NCI-H187 treated with DMSO at 0.1 percent for 48 hours (cell line): Measurements from ENCODE around the gene SLC9A9.
"Not testable (repeated sequence)": the region's sequence is repeated elsewhere in the genome, so short reads cannot be mapped to it uniquely, and the experiment has no call there.

Experiments used
- DNase-seq: peaks from one replicate; lab custom pipeline; 2025; lab: John Stamatoyannopoulos, UW

The SLC9A9 gene

DNA sequence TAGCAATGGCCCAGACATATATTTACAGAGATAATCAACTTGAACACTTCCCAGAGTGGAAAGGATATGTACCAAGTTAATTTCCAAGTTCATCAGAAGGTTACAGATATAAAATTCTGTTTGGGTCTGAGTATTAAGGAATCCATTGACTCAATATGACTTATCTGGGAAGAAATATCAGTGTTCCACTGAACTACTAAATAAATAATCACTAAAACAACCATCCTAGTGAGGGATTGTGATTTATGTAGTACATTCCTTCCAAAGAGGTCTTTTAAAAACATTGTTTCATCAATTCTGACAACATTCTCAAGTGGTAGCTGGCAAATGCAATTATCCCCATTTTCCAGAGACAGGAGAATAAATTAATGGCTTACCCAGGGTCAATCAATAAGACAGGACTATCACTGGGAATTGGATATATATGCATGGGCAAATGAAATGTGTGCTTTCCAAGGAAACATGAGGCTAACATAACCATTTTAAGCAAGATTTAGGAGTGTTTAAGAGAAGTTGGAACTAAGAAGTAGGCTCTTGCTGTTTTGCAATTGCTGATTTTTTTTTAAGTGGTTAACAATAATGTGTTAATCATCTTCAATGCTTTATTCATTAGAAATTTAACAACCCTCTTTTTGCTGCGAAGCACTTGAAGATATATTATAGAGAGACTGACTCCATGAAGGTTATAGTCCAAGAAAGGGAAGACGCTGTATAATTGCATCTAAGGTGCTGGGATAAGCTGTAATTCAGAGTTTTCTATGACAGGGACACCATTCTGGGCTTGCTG lies 37.9 kb downstream of the SLC9A9 start:
- no peak for DNase-seq

DNA sequence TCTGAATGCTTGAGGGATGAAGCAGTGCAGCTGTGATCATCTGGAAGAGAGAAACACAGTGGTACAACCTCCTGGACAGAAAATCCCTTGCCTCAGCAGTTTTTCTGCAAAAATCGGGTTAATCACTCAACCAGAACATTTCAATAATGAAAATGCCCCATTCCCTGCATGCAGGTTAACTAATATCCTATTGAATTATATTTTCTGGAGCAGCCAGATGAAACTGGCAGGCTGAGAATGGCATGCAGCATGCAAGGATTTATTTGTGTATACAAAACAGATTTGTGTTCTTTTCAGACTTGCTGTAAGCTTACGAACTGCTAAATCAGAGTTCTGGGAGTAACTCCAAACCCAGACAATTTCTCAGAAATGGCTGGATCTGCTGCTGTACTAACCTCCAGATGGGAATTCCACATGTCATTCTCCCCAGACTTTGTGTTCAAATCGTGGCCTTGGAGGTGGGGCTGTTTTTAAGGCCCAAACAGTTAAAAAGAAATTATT lies 39.1 kb downstream of the SLC9A9 start:
- no peak for DNase-seq

DNA sequence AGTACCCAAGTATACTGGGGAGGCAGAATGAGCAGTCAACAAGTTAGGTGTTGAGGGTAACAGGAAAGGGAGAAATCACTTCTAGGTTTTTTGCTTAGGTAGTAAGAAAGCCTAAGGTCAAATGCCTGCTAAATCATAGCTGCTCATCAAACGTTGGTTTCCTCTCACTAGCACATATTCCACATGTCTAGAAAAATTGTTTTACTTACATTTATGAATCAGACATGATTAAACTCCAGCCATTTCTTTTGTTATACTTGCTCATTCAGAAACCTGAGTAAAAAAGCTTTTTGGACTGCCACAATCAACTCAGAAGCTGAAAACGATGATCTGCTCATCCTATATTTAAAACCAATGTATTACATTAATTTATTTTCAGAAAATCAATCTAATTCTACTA lies 40.2 kb downstream of the SLC9A9 start:
- DNase-seq, result no peak

DNA sequence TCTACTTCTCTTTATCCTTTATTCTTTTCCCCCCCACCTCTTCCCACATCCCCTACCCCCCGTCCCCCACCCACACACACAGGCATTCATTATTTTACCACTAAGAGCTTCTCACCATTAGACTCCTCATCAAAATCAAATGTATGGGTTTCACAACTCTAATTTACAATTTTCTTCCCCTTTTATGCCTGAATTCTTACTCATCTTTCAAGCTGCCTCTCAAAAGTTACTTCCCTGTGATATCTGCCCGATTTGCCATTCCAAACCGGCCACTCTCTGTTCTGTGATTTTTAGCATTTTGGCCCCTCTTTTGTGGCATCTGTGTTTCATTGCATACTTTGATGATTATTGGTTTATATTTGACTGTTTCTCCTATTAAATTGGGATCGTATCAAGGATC lies 42.2 kb downstream of the SLC9A9 start:
- no peak for DNase-seq

DNA sequence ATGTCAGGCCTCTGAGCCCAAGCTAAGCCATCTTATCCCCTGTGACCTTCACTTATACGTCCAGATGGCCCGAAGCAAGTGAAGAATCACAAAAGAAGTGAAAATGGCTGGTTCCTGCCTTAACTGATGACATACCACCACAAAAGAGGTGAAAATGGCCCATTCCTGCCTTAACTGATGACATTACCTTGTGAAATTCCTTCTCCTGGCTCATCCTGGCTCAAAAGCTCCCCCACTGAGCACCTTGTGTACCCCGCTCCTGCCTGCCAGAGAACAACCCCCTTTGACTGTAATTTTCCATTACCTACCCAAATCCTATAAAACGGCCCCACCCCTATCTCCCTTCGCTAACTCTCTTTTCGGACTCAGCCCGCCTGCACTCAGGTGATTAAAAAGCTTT lies 42.8 kb downstream of the SLC9A9 start:
- not testable (repeated sequence) for DNase-seq

DNA sequence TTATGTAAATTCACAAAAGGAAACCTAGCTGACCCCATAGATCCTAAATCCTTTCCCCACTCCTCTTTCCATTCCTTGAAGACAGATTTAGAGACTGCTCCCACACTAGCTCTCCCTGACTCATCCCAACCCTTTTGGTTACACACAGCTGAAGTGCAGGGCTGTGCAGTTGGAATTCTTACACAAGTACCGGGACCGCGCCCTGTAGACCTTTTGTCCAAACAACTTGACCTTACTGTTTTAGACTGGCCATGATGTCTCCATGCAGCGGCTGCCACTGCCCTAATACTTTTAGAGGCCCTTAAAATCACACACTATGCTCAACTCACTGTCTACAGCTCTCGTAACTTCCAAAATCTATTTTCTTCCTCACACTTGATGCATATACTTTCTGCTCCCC lies 47.2 kb downstream of the SLC9A9 start:
- not testable (repeated sequence) for DNase-seq

DNA sequence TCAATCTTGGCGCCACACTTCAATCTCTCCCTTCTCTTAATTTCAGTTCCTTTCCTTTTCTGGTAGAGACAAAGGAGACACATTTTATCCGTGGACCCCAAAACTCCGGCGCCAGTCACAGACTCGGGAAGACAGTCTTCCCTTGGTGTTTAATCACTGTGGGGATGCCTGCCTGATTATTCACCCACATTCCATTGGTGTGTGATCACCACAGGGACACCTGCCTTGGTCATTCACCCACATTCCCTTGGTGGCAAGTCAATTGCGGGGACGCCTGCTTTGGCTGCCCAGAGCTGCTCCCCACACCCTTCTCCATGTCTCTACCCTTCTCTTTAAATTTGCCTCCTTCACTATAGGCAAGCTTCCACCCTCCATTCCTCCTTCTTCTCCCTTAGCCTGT lies 50.1 kb downstream of the SLC9A9 start:
- DNase-seq, result not testable (repeated sequence)

DNA sequence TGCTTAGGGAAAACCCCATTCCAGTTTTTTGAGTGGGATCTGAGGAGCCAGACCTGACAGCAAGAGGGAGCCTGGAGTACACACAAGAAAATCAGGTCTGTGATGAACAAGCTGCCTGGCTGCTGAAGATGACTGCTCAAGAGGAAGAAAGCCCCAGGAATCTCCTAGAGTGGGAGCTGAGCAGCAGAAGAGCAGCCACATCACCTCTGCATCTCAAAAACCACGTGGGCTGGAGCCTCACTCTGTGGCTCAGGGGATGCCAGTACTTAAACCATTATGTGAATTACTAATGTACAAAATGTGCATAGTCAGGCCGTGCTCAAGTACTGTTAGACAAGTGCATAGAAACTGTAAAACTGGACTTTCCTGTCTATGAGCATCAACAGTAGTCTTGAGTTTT lies 52.4 kb downstream of the SLC9A9 start:
- DNase-seq, result no peak

DNA sequence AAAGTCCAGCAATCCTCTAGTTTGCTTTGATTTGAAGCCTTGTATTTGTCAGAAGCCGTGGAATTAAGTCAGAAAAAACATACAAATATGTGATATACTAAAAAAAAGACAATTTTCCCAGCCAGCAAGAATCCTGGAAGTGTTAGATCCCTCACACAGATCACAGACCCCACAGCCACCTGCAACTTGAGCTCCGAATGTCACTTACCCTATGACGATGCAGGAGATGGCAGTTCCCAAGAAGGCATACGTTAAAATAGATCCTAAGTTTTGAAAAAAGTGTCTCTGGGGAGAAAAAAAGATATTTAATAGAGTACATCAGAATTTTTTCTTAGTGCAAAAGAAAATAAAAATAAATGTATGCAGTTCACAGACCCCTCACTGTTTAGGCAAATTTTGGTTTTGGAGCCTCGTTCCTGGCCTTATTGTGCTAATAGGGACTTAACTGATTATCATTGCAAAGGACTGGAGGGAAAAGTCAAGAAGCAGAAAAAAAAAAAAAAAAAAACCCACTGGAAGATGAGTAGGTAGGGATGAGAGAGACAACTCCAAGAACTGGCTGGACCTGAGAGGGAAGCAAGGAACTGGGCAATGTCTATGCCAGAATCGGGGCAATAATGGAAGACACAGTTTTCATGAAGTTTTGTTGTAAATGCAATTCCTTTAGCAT lies 53.3 kb downstream of the SLC9A9 start:
- DNase-seq, result no peak

DNA sequence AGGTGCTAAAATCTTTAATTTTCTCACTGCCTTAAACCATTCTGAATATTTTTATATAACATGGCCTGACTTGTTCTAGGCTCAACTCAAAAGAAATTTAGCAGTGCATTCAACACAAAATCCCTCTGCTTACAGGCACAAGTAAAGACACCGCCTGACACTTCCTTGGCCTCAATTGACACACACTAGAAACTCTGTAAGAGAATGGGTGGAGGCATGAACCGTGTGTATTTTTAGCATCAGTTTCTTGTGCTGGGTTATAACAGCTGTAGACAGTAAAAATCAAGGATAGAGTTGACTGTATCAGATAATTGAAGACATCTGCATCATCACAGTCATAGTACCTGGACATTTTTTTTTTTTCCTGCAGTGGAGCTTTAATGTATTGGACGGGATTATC lies 54.3 kb downstream of the SLC9A9 start:
- no peak for DNase-seq

DNA sequence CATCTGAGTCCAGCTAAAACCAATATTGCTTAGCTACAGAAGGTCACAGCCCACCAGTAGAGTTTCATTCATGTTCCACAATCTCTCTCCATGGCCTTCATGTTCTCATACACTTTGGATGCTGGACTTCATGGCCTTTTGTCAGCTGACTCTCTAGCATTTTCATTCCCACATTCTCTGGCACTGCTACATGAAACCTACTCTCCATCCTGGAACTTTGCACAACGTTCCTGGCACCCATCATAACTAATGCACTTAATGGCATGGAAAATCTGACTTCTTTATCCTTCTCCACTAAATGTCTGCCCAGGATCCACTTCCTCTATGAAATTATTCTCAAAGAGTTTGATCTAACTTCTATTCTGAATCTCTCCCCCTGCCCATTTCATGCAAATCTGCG lies 56.9 kb downstream of the SLC9A9 start:
- no peak for DNase-seq

DNA sequence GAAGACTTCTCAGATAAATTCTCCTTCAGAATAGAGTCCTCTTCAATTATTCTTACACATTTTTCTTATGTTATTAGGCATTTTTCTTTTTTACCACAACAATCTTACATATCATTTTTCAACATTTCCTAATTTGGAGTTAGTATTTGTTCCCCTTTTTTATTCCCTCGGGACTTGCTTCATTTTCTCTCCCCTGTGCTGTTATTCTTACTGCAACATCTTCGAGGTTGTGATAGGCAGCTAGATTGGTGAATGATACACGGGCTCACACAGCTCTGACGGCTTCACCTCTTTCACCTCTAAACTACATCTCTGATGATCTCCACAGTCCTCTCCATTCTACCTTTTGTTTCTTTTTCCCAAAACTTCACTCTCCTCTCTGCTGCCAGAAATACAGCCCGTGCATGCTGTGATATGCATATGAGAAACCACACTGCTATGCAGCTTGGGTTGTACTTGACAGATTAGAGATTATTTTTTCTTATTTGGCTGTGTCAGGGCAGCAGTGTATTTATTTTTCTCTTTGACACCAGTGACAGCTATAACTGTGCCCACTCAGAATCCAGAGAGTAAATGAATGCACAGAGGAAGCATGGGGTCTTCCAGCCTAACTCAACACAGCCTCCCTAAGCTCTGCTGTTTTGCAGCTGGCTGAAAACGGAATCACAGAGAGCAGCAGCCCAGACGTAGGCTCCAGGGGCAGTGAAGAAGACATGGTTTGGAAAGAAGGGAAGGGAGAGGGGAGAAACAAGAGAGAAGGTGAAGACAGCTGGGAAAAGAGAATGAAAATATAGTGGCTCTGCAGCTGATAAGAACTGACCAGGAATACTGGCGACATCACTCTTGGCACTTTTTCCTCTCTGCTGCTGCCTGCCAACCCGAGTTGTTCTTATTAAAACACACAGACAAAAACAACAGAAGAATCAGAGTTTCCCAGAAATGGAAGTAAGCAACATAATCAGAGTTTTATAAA lies 61.8 kb downstream of the SLC9A9 start:
- no peak for DNase-seq

DNA sequence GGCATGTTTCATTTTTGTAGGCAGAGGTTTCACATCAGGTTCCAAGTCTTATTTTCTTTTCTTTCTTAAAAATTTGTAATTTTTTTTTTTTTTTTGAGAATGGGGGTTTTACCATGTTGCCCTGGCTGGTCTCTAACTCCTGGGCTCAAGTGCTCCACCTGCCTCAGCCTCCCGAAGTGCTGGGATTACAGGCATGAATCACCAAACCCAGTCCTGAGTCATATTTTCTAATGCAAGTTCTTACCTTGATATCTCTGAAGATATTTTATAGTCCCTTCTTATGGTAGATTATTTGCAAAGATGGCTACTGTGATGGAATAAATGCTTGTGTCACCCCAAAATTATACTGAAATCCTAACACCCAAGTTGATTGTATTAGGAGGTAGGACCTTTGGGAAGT lies 63.8 kb downstream of the SLC9A9 start:
- no peak for DNase-seq

DNA sequence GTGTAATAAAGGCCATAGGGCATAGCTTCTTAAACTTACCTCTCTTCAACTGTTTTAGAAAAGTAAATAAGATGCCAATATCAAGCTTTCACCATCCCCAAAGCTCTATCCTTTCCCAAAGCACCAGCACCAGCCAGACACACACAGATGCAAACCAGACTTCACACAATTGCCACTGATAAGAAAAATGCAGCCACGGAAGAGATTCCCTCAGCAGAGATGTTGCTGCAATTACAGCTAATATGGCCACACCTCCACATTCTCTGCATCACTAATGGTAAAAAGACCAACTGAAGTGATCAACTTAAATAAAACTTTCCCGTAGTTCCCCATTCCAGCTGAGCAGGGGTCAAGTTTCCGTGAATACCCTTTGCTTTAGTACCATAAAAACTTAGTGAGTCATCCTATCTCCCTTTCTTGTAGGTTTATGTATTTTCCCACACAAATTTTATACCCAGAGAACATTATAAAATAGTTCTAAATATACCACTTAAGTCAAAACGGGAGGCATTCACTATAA lies 64.4 kb downstream of the SLC9A9 start:
- DNase-seq, result no peak

DNA sequence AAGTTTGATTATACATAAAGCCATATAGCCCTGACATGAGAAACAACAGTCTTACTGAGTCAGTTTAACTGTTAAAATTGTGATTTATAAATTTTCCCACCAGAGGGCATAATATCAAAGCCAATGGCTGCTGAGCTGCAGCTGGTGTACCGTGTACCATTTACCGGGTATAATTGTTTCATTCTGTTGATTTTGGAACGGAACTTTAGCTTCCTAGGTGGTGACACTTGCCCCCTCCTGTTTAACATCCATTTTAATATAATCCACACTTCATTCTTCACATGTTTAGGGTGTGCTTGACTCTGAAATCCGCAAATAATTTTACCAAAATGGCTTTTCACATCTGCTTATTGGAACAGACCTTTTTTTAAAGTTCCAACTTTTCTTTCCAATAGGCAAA lies 72.8 kb downstream of the SLC9A9 start:
- no peak for DNase-seq

DNA sequence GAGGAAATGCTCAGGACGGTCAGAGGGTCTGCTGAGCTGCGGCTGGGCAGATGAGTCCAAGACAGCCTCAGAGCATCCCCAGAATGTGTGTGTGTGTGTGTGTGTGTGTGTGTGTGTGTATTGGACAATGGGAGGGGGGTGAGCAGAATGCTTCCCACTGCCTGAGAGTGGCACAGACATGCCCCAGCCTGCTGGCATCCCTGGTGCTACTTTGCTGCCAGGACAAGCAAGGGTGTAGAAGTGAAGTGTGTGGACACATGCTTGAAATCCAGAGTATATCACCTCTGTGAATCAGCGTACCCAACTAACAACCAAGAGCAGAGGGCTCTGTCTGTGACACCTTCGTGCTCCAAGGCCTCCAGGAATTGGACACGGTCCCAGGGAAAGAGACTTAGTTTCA lies 76.3 kb downstream of the SLC9A9 start:
- DNase-seq, result no peak

DNA sequence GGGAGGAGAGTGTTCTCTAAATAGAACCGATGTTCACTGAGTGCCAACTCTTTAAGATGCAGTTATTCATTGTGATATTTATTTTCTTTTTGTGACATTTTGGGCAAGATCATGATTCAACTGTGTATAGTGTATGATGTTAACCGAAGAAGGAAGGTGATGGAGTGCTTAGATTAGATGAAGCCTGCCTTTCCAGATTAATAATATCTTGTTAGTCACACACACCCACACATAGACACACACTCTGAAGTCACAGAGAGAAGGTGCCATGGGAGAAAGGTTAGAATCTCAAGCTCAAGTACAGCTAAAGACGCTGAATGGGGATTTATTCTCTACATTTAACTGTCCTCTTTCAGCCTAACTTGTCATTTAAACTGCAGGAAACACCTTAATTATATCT lies 77.0 kb downstream of the SLC9A9 start:
- DNase-seq, result no peak

DNA sequence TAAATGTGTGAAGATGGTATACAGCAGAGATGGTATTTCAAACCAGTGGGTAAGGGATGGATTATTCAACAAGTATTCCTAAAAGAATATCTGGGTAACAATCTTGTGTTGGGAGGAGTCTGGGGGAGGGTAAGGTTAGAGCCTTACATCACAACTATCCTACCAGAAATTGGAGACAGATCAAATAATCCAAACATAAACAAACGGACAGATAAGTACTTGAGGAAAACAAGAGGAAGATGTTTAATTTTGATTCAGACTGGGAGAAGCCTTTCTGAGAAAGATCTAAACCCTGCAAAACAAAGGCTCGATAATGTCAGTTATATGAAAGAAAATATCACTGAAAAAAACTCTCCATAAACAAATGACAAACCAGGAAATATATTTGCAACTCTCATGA lies 77.9 kb downstream of the SLC9A9 start:
- no peak for DNase-seq

DNA sequence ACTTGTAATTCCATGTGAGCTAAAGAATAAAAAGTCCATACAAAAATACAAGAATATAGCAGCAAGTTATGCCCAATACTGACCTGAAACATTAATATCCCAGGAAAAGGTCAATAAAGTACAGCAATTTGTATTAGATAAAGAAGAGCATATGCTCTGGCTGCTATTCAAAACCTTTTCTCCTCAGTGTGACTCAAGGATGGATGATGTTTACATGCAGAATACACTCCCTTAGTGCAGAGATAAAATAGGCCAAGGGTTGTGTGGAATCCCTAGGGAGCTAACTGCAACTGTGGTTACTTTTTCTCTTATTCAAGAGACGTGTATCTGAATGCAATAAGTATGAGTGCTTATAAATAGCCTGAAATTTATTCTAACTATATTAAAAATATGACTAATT lies 78.7 kb downstream of the SLC9A9 start:
- peak; percentile 8 for DNase-seq

DNA sequence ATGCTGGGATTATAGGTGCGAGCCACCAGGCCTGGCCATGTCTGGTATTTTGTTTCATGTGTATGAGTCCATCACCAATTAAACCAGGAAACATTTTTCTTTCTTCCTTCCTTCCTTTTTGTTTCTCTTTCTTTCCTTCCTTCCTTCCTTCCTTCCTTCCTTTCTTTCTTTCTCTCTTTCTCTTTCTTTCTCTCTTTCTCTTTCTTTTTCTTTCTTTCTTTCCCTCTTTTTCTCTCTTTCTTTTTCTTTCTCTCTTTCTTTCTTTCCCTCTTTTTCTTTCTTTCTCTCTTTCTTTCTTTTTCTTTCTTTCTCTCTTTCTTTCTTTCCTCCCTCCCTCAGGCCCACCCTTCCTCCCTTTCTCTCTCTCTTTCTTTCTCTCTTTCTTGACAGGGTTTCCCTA lies 83.4 kb downstream of the SLC9A9 start:
- no peak for DNase-seq

DNA sequence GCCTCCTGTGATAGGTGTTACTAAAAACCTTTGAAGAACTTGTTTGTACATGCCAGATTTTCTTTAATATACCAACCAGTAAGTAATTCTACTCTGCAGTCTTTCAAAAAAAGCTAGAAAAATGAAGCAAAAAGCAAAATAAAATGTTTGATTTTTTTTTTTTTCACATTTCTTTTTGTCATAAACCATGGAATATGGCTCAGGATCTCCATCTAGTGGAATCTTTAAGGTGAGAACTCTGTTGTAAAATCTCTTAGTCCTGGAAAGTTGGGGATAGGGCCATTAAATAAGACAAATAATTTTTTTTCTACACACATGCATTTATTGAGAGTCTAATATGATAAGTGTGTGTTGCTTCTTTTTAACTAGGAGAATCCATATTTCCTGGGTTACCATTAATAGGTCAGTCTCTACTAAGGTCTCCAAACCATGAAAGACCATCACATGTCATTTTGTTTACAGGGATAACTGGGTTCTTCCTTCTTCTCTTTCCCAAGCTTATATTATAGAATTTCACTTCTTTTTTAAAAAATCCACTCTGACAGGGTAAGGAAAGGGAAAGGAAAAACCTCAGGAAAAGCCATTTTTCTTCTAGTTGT lies 84.6 kb downstream of the SLC9A9 start:
- no peak for DNase-seq

DNA sequence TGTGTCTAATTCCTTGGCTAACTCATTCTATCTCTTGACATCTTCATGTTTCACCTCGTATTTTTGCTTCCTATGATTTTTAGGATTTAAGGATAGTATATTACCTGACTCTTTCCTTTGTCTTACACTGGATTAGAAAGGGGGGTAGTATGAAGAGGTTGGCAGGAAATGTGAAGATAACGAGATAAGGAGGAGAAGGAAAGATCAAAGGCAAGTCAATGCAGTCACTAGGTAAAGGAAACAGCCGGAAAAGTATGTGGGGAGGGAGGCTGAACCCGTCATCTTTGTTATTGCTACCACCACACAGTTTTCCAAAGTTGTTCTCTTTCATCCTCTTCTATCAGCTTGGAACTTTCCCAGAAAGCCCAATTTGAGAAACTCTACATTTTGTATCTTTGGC lies 90.6 kb downstream of the SLC9A9 start:
- DNase-seq, result no peak
